GM12878 (cell line): ENCODE measurements around the gene STYXL1. TPM values are rescaled to one million over a fixed set of nuclear protein-coding genes. Genes with fewer than 3 reads are reported as not detected.

Source experiments
- ATAC-seq: fragments of 200-7000 bp; cut with Tn5 transposase; 3 replicates; pipeline ENCODE4 v1.9.1; 2020; ENCODE audit warnings: mild to moderate bottlenecking, moderate library complexity
- BruUV-seq: library from RNA; stranded (reverse); fragments of 400-500 nt; replicated peaks from 2 replicates; lab custom pipeline; 2021; lab: Mats Ljungman, UMichigan
- CTCF ChIA-PET: fragments of 300-600 bp; sonication (Branson Sonifier 250); formaldehyde crosslinking; extraction: SDS; loops from one replicate; lab custom pipeline; 2021; ENCODE audit warnings: inconsistent platforms; lab: Yijun Ruan, JAX
- POLR2A ChIA-PET: fragments of 350-600 bp; formaldehyde crosslinking; extraction: SDS; loops from one replicate; lab custom pipeline; 2021; ENCODE audit warnings: inconsistent platforms; lab: Charles Lee
- RAD21 ChIA-PET: fragments of 300-600 bp; sonication (Branson Sonifier 250); formaldehyde crosslinking; loops from one replicate; lab custom pipeline; 2023; ENCODE audit warnings: antibody characterized with exemption; ENCODE audit not compliant: unreplicated experiment; lab: Charles Lee
- SMC1A ChIA-PET: fragments of 300-600 bp; sonication (Branson Sonifier 250); formaldehyde crosslinking; loops from one replicate; lab custom pipeline; 2023; ENCODE audit not compliant: unreplicated experiment, uncharacterized antibody; lab: Charles Lee
- DNase-seq: peaks from one replicate; pipeline ENCODE4 v3.0.0-alpha.2; 2011; ENCODE audit warnings: low read depth, low spot score
- FAIRE-seq: peaks from 3 replicates; lab custom pipeline; 2011; peaks lifted over from hg19 to GRCh38; lab: Jason Lieb, UNC
- H2AFZ ChIP-seq: 2 replicates; pipeline ENCODE4 v1.6.0; 2011; ENCODE audit warnings: low read depth, low read length, control low read depth; ENCODE audit not compliant: control insufficient read depth
- H3K27ac ChIP-seq: 2 replicates; pipeline ENCODE4 v1.5.1; 2011; ENCODE audit warnings: control low read depth; ENCODE audit not compliant: control insufficient read depth, insufficient read depth
- H3K27me3 ChIP-seq, 2 experiments: replicated peaks in 1 of 2; 2 replicates each; pipeline versions ENCODE4 v1.6.0 to v1.6.1; 2011; ENCODE audit warnings: low read length in 1 of 2; ENCODE audit not compliant: control insufficient read depth in 2 of 2, insufficient read depth in 2 of 2
- H3K36me3 ChIP-seq, 2 experiments: 2 replicates each; pipeline ENCODE4 v1.5.1; 2011; ENCODE audit warnings: low read length in 1 of 2; ENCODE audit not compliant: control insufficient read depth in 2 of 2, insufficient read depth in 2 of 2
- H3K4me1 ChIP-seq: 2 replicates; pipeline ENCODE4 v1.6.1; 2011; ENCODE audit warnings: mild to moderate bottlenecking, low read length, moderate library complexity, mixed read lengths; ENCODE audit not compliant: control insufficient read depth, insufficient read depth
- H3K4me2 ChIP-seq: 2 replicates; pipeline ENCODE4 v1.6.0; 2011; ENCODE audit warnings: control low read depth; ENCODE audit not compliant: control insufficient read depth, insufficient read depth
- H3K4me3 ChIP-seq: fragments of 200-600 bp; sonication (generic); 2 replicates; pipeline ENCODE4 v1.5.1; 2016
- H3K79me2 ChIP-seq: 2 replicates; pipeline ENCODE4 v1.6.0; 2011; ENCODE audit warnings: low read length; ENCODE audit not compliant: control insufficient read depth, insufficient read depth
- H3K9ac ChIP-seq: 2 replicates; pipeline ENCODE4 v1.8.0; 2011; ENCODE audit warnings: low read length, control low read depth, mixed read lengths; ENCODE audit not compliant: control insufficient read depth, insufficient read depth
- H3K9me3 ChIP-seq: replicated peaks from 3 replicates; pipeline ENCODE4 v1.5.1; 2011; ENCODE audit warnings: mild to moderate bottlenecking, low read length; ENCODE audit not compliant: control insufficient read depth, insufficient read depth
- H4K20me1 ChIP-seq: 2 replicates; pipeline ENCODE4 v1.6.0; 2011; ENCODE audit not compliant: control insufficient read depth, insufficient read depth
- CBX3 ChIP-seq: fragments of 200-600 bp; sonication (generic); IDR thresholded peaks from 2 replicates; pipeline ENCODE4 v1.6.1; 2016; ENCODE audit warnings: low read depth, borderline replicate concordance
- MEF2B ChIP-seq: fragments of 450-650 bp; IDR thresholded peaks from 2 replicates; pipeline ENCODE4 v1.6.1; 2018; ENCODE audit warnings: mild to moderate bottlenecking, moderate library complexity; ENCODE audit not compliant: partially characterized antibody, poor library complexity, severe bottlenecking
- NFXL1 ChIP-seq: fragments of 450-650 bp; IDR thresholded peaks from 2 replicates; pipeline ENCODE4 v1.6.1; 2017; ENCODE audit warnings: antibody characterized with exemption, mild to moderate bottlenecking, borderline replicate concordance
- SIX5 ChIP-seq: IDR thresholded peaks from 2 replicates; pipeline ENCODE4 v1.6.1; 2011; ENCODE audit warnings: mild to moderate bottlenecking, low read depth, low read length, moderate library complexity; ENCODE audit not compliant: severe bottlenecking
- SMAD1 ChIP-seq: fragments of 450-650 bp; IDR thresholded peaks from 2 replicates; pipeline ENCODE4 v1.6.1; 2018; ENCODE audit warnings: mild to moderate bottlenecking, low read depth; ENCODE audit not compliant: partially characterized antibody
- WGBS: methylation state at CpG from one replicate; pipeline ENCODE4 v1.1.6; 2016; ENCODE audit warnings: low lambda C conversion rate; ENCODE audit not compliant: insufficient replicate concordance, insufficient coverage; ENCODE audit errors: missing lambda C conversion rate; 5-methylcytosine and 5-hydroxymethylcytosine counted together
- in situ Hi-C: fragments of 300-500 bp; cut with MboI; formaldehyde crosslinking; loops from 9 replicates; pipeline ENCODE4 v1.14.3; 2018; ENCODE audit warnings: mixed read lengths
- intact Hi-C: fragments of 100-400 bp; cut with micrococcal nuclease; formaldehyde crosslinking; loops from one replicate; pipeline ENCODE4 v1.14.2; 2022; ENCODE audit not compliant: unreplicated experiment
- polyA plus RNA-seq, 11 experiments: library from polyadenylated mRNA; depleted of rRNA in 4 of 11; unstranded in 6 of 11; stranded (reverse) in 5 of 11; fragments of >200 nt; fragmentation: Nextera tagmentation in 4 of 11; fragmentation: Illumina TruSeq in 1 of 11; extraction: Ambion mirVana in 4 of 11; extraction: Trizol in 1 of 11; gene quantifications; 1 replicate in 1 of 11; 2 replicates in 10 of 11; pipeline versions ENCODE4 v1.2.1 to v1.2.3, GENCODE V29; 2011 to 2016; ENCODE audit warnings: inconsistent platforms in 2 of 11, missing spikeins in 2 of 11, low read depth in 1 of 11
- total RNA-seq, 4 experiments: library from RNA; depleted of rRNA in 3 of 4; stranded (reverse); fragments of >200 nt in 3 of 4; fragmentation: Illumina TruSeq in 1 of 4; extraction: Trizol in 1 of 4; gene quantifications; 2 replicates each; pipeline versions ENCODE4 v1.2.1 to v1.2.3, GENCODE V29; 2013 to 2021
- TF ChIP-seq, protein P1 (sequence below): fragments of 450-650 bp; IDR thresholded peaks from 2 replicates; pipeline ENCODE4 v1.6.1; 2016; ENCODE audit warnings: mild to moderate bottlenecking, moderate library complexity, borderline replicate concordance
- TF ChIP-seq, protein P2 (sequence below): fragments of 450-650 bp; formaldehyde crosslinking; IDR thresholded peaks from 2 replicates; pipeline ENCODE4 v1.4.0; 2020; ENCODE audit warnings: mild to moderate bottlenecking, moderate library complexity
- TF ChIP-seq, protein P3 (sequence below): fragments of 450-650 bp; formaldehyde crosslinking; IDR thresholded peaks from 2 replicates; pipeline ENCODE4 v1.4.0; 2022; ENCODE audit warnings: mild to moderate bottlenecking, moderate library complexity
- TF ChIP-seq, protein P4 (sequence below): IDR thresholded peaks from 2 replicates; pipeline ENCODE4 v1.6.1; 2011; ENCODE audit warnings: borderline replicate concordance, low read depth, mild to moderate bottlenecking, moderate library complexity, low read length; ENCODE audit not compliant: insufficient read depth, poor library complexity, severe bottlenecking

The STYXL1 gene
- total and polyA plus RNA-seq, 10 of the 15 experiments (the other 5 are each of a cell fraction or from before 2014, with no cell fraction given) = 18.4 to 65.9 (median 40.7) TPM

DNA sequence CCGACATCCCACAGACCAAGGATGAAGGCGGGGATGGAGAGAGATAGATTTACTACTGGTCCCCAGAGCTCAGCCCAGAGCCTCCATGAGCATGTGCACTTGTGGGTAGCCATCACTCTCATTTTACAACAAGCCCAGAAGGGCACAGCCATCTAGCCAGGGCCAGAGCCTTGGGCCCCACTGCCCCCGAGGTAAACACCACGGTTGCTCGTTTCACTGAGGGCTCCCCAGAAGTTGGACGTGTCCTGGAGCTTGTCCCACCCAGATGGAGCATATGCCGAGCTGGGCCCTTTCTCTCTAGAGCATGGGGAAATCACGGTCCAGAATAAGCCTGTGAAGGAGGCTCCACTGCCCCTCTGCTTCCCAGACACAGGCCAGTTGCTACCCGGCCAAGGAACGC is 44.4 kb downstream of the STYXL1 start (continued):
- TF ChIP-seq, protein P1, sequence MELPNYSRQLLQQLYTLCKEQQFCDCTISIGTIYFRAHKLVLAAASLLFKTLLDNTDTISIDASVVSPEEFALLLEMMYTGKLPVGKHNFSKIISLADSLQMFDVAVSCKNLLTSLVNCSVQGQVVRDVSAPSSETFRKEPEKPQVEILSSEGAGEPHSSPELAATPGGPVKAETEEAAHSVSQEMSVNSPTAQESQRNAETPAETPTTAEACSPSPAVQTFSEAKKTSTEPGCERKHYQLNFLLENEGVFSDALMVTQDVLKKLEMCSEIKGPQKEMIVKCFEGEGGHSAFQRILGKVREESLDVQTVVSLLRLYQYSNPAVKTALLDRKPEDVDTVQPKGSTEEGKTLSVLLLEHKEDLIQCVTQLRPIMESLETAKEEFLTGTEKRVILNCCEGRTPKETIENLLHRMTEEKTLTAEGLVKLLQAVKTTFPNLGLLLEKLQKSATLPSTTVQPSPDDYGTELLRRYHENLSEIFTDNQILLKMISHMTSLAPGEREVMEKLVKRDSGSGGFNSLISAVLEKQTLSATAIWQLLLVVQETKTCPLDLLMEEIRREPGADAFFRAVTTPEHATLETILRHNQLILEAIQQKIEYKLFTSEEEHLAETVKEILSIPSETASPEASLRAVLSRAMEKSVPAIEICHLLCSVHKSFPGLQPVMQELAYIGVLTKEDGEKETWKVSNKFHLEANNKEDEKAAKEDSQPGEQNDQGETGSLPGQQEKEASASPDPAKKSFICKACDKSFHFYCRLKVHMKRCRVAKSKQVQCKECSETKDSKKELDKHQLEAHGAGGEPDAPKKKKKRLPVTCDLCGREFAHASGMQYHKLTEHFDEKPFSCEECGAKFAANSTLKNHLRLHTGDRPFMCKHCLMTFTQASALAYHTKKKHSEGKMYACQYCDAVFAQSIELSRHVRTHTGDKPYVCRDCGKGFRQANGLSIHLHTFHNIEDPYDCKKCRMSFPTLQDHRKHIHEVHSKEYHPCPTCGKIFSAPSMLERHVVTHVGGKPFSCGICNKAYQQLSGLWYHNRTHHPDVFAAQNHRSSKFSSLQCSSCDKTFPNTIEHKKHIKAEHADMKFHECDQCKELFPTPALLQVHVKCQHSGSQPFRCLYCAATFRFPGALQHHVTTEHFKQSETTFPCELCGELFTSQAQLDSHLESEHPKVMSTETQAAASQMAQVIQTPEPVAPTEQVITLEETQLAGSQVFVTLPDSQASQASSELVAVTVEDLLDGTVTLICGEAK = no peak
- no peak for TF ChIP-seq NFXL1
- TF ChIP-seq CBX3 = no peak
- TF ChIP-seq, protein P2, sequence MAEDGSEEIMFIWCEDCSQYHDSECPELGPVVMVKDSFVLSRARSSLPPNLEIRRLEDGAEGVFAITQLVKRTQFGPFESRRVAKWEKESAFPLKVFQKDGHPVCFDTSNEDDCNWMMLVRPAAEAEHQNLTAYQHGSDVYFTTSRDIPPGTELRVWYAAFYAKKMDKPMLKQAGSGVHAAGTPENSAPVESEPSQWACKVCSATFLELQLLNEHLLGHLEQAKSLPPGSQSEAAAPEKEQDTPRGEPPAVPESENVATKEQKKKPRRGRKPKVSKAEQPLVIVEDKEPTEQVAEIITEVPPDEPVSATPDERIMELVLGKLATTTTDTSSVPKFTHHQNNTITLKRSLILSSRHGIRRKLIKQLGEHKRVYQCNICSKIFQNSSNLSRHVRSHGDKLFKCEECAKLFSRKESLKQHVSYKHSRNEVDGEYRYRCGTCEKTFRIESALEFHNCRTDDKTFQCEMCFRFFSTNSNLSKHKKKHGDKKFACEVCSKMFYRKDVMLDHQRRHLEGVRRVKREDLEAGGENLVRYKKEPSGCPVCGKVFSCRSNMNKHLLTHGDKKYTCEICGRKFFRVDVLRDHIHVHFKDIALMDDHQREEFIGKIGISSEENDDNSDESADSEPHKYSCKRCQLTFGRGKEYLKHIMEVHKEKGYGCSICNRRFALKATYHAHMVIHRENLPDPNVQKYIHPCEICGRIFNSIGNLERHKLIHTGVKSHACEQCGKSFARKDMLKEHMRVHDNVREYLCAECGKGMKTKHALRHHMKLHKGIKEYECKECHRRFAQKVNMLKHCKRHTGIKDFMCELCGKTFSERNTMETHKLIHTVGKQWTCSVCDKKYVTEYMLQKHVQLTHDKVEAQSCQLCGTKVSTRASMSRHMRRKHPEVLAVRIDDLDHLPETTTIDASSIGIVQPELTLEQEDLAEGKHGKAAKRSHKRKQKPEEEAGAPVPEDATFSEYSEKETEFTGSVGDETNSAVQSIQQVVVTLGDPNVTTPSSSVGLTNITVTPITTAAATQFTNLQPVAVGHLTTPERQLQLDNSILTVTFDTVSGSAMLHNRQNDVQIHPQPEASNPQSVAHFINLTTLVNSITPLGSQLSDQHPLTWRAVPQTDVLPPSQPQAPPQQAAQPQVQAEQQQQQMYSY (CRISPR knock-in tag) = no peak
- TF ChIP-seq, all 136 proteins: peak for 0

DNA sequence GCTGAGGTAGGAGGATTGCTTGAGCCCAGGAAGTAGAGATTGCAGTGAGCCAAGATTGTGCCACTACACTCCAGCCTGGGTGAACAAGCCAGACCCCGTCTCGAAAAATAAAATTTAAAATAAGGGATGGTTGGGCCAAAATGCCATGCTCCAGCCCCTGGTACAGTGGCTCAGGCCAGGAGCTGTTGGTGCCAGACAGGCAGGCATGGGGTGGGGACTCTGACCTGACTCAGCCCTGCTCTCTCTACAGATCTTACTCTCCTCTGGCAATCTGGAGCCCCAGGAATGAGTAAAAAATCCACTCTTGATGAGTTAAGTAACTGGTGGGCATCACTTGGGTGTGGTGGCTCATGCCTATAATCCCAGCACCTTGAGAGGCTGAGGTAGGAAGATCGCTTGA is 45.0 kb downstream of the STYXL1 start:
- FAIRE-seq (no peak), ATAC-seq (no peak), DNase-seq (no peak)
- H3K9me3 ChIP-seq = no peaks in the 10 kb centered on the region
- H3K4me3 ChIP-seq = no peak overlapping the region
- RAD21 ChIA-PET = no interaction called here
- no TSS peak for BruUV-seq
- CTCF ChIA-PET = no interaction called here
- H3K27ac ChIP-seq = no peak overlapping the region
- H3K9ac ChIP-seq = no peak overlapping the region
- H4K20me1 ChIP-seq = no peaks in the 10 kb centered on the region
- no peaks in the 10 kb centered on the region for H3K27me3 ChIP-seq
- H3K4me1 ChIP-seq = no peaks in the 10 kb centered on the region; the same call in 1 of the 2 replicates
- intact Hi-C loops = no loop called here
- no peaks in the 10 kb centered on the region for H3K79me2 ChIP-seq
- H3K4me2 ChIP-seq = no peak overlapping the region
- H2AFZ ChIP-seq = no peak overlapping the region
- in situ Hi-C loops = no loop called here
- WGBS = 93% methylated on average over 3 of the region's 3 CpGs
- SMC1A ChIA-PET = no interaction called here
- POLR2A ChIA-PET = no interaction called here
- H3K36me3 ChIP-seq = peaks cover 3 to 8% of the 10 kb centered on the region in 2 experiments; a peak in 2 of 4 replicates
- TF ChIP-seq SIX5 (no peak), SMAD1 (no peak), MEF2B (no peak)
- TF ChIP-seq, protein P3, sequence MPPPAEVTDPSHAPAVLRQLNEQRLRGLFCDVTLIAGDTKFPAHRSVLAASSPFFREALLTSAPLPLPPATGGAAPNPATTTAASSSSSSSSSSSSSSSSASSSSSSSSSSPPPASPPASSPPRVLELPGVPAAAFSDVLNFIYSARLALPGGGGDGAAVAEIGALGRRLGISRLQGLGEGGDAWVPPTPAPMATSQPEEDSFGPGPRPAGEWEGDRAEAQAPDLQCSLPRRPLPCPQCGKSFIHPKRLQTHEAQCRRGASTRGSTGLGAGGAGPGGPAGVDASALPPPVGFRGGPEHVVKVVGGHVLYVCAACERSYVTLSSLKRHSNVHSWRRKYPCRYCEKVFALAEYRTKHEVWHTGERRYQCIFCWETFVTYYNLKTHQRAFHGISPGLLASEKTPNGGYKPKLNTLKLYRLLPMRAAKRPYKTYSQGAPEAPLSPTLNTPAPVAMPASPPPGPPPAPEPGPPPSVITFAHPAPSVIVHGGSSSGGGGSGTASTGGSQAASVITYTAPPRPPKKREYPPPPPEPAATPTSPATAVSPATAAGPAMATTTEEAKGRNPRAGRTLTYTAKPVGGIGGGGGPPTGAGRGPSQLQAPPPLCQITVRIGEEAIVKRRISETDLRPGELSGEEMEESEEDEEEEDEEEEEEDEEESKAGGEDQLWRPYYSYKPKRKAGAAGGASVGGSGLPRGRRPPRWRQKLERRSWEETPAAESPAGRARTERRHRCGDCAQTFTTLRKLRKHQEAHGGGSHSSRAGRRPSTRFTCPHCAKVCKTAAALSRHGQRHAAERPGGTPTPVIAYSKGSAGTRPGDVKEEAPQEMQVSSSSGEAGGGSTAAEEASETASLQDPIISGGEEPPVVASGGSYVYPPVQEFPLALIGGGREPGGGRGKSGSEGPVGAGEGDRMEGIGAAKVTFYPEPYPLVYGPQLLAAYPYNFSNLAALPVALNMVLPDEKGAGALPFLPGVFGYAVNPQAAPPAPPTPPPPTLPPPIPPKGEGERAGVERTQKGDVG (CRISPR knock-in tag) = no peak
- TF ChIP-seq, protein P4, sequence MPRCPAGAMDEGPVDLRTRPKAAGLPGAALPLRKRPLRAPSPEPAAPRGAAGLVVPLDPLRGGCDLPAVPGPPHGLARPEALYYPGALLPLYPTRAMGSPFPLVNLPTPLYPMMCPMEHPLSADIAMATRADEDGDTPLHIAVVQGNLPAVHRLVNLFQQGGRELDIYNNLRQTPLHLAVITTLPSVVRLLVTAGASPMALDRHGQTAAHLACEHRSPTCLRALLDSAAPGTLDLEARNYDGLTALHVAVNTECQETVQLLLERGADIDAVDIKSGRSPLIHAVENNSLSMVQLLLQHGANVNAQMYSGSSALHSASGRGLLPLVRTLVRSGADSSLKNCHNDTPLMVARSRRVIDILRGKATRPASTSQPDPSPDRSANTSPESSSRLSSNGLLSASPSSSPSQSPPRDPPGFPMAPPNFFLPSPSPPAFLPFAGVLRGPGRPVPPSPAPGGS = no peak
